Measurements from ENCODE around the gene AGMAT.

DNA sequence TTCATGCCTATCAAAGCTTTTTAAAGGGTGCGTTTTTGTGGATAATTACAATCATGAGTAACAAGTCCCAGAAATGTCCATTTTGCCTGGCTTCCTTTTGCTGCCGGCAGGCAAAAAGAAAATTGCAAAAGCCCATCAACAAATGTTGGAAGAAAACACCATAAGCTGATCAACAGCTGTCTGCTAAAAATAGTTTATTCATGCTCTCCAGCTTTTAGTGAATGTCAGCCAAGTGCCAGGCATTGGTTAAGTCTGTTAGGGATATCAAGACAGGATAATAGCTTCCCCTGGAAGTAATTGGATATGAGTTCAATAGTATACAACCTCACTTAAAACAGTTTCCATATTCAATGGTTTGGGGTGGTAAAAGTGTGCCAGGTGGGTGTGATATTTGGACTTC lies 13.6 kb upstream of the AGMAT start:
- TF ChIP-seq, protein P1, sequence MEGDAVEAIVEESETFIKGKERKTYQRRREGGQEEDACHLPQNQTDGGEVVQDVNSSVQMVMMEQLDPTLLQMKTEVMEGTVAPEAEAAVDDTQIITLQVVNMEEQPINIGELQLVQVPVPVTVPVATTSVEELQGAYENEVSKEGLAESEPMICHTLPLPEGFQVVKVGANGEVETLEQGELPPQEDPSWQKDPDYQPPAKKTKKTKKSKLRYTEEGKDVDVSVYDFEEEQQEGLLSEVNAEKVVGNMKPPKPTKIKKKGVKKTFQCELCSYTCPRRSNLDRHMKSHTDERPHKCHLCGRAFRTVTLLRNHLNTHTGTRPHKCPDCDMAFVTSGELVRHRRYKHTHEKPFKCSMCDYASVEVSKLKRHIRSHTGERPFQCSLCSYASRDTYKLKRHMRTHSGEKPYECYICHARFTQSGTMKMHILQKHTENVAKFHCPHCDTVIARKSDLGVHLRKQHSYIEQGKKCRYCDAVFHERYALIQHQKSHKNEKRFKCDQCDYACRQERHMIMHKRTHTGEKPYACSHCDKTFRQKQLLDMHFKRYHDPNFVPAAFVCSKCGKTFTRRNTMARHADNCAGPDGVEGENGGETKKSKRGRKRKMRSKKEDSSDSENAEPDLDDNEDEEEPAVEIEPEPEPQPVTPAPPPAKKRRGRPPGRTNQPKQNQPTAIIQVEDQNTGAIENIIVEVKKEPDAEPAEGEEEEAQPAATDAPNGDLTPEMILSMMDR (IDR thresholded peaks at IDR 0.05), result no peak
- TF ChIP-seq EZH2phosphoT487 (IDR thresholded peaks at IDR 0.05), result no peak

All from neural progenitor cell (in vitro differentiated cells).